GM12891 (cell line): Measurements from ENCODE around the gene FARP1.

Experiments
- POLR2A ChIP-seq: IDR thresholded peaks from 2 replicates; pipeline ENCODE4 v1.6.1; 2011; ENCODE audit warnings: low read depth, low read length, control low read depth
- POLR2AphosphoS5 ChIP-seq: IDR thresholded peaks from 2 replicates; pipeline ENCODE4 v1.6.1; 2011; ENCODE audit warnings: low read depth, low read length, control low read depth
- SPI1 ChIP-seq: IDR thresholded peaks from 2 replicates; pipeline ENCODE4 v1.6.1; 2011; ENCODE audit warnings: low read depth, low read length, control low read depth
- TAF1 ChIP-seq: IDR thresholded peaks from 2 replicates; pipeline ENCODE4 v1.6.1; 2011; ENCODE audit warnings: low read depth, low read length, control low read depth

- TF ChIP-seq POLR2AphosphoS5 (no peak), SPI1 (no peak), TAF1 (no peak), POLR2A (no peak)
Measured at GRCh38 chr13:98155475-98156109, 12.7 kb downstream of the FARP1 start.
